Fibroblast of pulmonary artery (primary cell): ENCODE data around the gene MMP20.

ENCODE experiments used
- DNase-seq: peaks from one replicate; pipeline ENCODE4 v3.0.0-alpha.2; 2010; ENCODE audit warnings: low read depth
- H3K4me3 ChIP-seq: replicated peaks from 2 replicates; pipeline ENCODE4 v1.5.1; 2011; ENCODE audit warnings: low read depth, mild to moderate bottlenecking, control low read depth, low read length, moderate library complexity
- CTCF ChIP-seq: IDR thresholded peaks from 2 replicates; pipeline ENCODE4 v1.5.1; 2011; ENCODE audit warnings: mild to moderate bottlenecking, control low read depth, low read length, inconsistent platforms; ENCODE audit errors: missing control alignments

The MMP20 gene

DNA sequence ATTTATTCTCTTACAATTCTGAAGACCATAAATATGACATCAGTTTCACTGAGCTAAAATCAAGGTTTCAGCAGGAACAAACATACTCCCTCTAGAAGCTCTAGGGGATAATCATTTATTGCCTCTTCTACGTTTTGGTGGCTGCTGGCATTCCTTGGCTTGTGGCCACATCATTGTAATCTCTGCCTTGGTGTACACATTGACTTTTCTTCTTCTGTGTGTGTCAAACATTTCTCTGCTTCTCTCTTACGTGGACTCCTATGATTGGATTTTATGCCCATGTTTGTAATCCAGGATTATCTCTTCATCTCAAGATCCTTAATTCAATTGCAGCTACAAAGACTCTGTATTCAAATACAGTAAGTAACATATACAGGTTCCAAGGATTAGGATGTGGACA, 30.4 kb upstream of the MMP20 start:
- no peak for TF ChIP-seq CTCF
- H3K4me3 ChIP-seq: no peak overlapping the region
- no peak for DNase-seq

GRCh38 chr11:102654761-102655160, 29.6 kb upstream of the MMP20 start:
- H3K4me3 ChIP-seq: no peak overlapping the region
- no peak for TF ChIP-seq CTCF
- DNase-seq: no peak

DNA sequence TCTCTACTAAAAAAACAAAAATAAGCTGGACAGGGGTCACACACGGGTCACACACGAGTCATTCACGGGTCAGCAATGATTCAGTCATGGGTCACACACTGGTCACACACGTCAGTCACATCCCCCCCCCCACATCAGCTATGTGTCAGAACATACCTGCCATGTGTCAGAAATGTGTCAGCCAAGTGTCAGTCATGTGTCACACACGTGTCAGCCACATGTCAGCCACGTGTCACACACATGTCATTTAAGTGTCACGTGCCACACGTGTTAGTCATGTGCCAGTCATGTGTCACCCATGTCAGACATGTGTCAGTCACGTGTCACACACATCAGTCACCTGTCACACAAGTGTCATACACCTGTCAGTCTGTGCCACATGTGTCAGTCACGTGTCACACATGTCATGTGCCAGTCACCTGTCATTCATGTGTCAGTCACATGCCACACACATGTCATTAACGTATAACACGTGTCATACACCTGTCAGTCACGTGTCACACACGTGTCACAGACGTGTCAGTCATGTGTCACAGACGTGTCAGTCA, 28.7 kb upstream of the MMP20 start:
- no peak for TF ChIP-seq CTCF
- peak; percentile 4 for DNase-seq
- H3K4me3 ChIP-seq: no peak overlapping the region

DNA sequence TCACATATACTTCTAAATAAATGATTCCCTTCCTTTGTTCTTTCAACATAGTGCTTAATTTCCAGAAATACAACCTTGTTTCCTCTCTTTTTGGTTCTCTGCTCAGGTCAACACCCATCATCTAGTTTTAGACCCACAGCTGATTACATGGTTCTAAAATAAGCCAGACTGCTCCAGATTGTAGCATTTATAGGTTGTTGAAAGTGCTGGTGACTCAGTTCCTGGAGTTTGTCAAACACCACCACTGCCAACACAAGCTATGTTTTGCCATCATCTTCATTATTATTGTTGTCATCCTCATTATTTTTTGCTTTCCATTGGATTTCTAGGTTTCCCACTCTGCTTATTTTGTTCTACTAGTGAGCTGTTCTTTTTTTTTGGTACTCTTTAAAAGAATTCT, 22.3 kb upstream of the MMP20 start:
- H3K4me3 ChIP-seq: no peak overlapping the region
- no peak for DNase-seq
- TF ChIP-seq CTCF: no peak

GRCh38 chr11:102643941-102644340, 18.8 kb upstream of the MMP20 start:
- no peak for TF ChIP-seq CTCF
- no peak overlapping the region for H3K4me3 ChIP-seq
- no peak for DNase-seq

GRCh38 chr11:102640946-102641345, 15.8 kb upstream of the MMP20 start:
- no peak for DNase-seq
- TF ChIP-seq CTCF: no peak
- H3K4me3 ChIP-seq: no peak overlapping the region

DNA sequence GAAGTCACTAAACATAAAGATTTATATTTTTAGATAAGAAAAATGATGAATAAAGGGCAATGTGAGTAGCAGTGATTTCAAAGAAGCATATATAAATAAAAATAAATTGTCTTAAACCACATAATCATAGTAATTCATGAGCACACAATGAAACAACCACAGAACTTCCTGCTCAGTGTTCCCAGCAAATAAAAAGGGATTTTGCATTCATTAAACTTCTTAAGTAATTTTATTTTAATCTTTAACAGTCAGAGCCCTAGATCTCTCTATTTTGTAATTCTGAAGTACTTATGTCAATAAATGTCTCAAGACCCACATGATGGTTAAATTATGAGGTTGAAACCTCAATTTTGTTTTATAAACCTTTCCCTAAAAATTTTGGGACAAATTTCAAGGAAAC, 14.5 kb upstream of the MMP20 start:
- TF ChIP-seq CTCF: no peak
- H3K4me3 ChIP-seq: no peak overlapping the region
- no peak for DNase-seq
